SK-N-SH treated with all-trans-retinoic acid at 6 μM for 48 hours (cell line): Measurements from ENCODE around the gene CYP1A1.

Experiments used
- ARNTL ChIP-seq: fragments of 450-650 bp; formaldehyde crosslinking; IDR thresholded peaks from 2 replicates; pipeline ENCODE4 v1.5.0; 2020; ENCODE audit warnings: low read depth, mild to moderate bottlenecking, moderate library complexity, borderline replicate concordance
- BACH2 ChIP-seq: fragments of 250-450 bp; sonication (Bioruptor Pico); IDR thresholded peaks from 2 replicates; pipeline ENCODE4 v1.9.0; 2021; ENCODE audit warnings: mild to moderate bottlenecking, borderline replicate concordance
- CREB5 ChIP-seq: fragments of 250-450 bp; sonication (Bioruptor Pico); IDR thresholded peaks from 2 replicates; pipeline ENCODE4 v1.5.1; 2020; ENCODE audit warnings: low read depth, mild to moderate bottlenecking, moderate library complexity
- CSRNP3 ChIP-seq: fragments of 250-450 bp; sonication (Bioruptor Pico); IDR thresholded peaks from 2 replicates; pipeline ENCODE4 v1.5.1; 2021; ENCODE audit warnings: mild to moderate bottlenecking, moderate library complexity
- PATZ1 ChIP-seq: fragments of 250-450 bp; sonication (Bioruptor Pico); IDR thresholded peaks from 2 replicates; pipeline ENCODE4 v1.8.0; 2020; ENCODE audit warnings: mild to moderate bottlenecking, moderate library complexity, borderline replicate concordance
- PPARA ChIP-seq: fragments of 250-450 bp; sonication (Bioruptor Pico); IDR thresholded peaks from 2 replicates; pipeline ENCODE4 v1.5.0; 2020; ENCODE audit warnings: mild to moderate bottlenecking, borderline replicate concordance
- RARB ChIP-seq: fragments of 250-450 bp; sonication (Bioruptor Pico); IDR thresholded peaks from 2 replicates; pipeline ENCODE4 v1.8.0; 2021; ENCODE audit warnings: mild to moderate bottlenecking, moderate library complexity
- ZC3H10 ChIP-seq: fragments of 250-450 bp; sonication (Bioruptor Pico); IDR thresholded peaks from 2 replicates; pipeline ENCODE4 v1.5.1; 2021; ENCODE audit warnings: mild to moderate bottlenecking, moderate library complexity
- ZFP30 ChIP-seq: fragments of 450-650 bp; formaldehyde crosslinking; IDR thresholded peaks from 2 replicates; pipeline ENCODE4 v1.5.0; 2022; ENCODE audit warnings: mild to moderate bottlenecking, moderate library complexity
- ZNF565 ChIP-seq: fragments of 450-650 bp; formaldehyde crosslinking; conservative IDR thresholded peaks from 2 replicates; pipeline ENCODE4 v1.5.0; 2020; ENCODE audit warnings: low read depth, mild to moderate bottlenecking, moderate library complexity

GRCh38 chr15:74763416-74763815, 38.1 kb upstream of the CYP1A1 start:
- TF ChIP-seq CREB5 (CRISPR knock-in tag) (no peak), PATZ1 (no peak), PPARA (CRISPR knock-in tag) (no peak), ZC3H10 (CRISPR knock-in tag) (no peak), CSRNP3 (CRISPR knock-in tag) (no peak), RARB (CRISPR knock-in tag) (no peak), BACH2 (no peak), ZNF565 (no peak), ZFP30 (CRISPR knock-in tag) (no peak), ARNTL (no peak)
